ENCODE results near the gene ITGB5.
"Not testable (repeated sequence)": the region's sequence is repeated elsewhere in the genome, so short reads cannot be mapped to it uniquely, and the experiment has no call there.

The ITGB5 gene

DNA sequence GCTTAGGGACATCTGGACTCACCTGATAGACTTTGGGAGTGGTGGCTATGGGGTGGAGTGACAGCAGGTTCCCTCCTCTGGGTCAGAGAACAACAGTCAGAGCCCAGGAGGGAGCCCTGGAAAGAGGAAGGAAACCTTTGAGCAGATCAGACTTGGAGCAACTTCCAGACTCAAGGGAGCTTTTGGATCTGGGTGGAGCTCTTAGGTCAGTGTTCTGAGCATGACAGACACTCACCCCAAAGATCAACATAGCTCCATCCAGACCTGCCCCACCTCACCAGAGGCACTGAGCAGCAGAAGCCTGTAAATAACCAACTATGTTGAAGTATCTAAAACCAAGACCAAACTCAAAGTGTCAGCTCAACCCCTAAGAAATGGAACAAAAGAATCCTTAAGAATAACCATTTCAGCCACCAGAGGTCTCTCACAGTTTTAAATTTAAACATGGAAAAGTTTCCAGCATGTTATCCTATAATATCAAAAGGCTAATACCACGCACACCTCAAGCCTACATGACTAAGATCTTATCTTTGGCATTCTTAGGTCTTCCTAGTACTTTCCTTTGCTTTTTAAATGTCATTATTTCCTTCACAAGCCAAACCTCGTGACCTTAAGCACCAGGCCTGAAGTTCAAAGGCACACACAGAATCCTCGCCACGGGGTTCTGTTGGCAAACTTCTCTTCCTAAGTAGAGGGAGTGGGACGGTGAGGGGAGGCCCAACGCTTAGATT, 100.5 kb downstream of the ITGB5 start:
- DNase-seq, result no peak

- DNase-seq, result no peak
These were observed 101.2 kb downstream of the ITGB5 start for GRCh38 chr3:124785973-124786372.

GRCh38 chr3:124784686-124785382, 102.3 kb downstream of the ITGB5 start:
- no peak for DNase-seq

DNA sequence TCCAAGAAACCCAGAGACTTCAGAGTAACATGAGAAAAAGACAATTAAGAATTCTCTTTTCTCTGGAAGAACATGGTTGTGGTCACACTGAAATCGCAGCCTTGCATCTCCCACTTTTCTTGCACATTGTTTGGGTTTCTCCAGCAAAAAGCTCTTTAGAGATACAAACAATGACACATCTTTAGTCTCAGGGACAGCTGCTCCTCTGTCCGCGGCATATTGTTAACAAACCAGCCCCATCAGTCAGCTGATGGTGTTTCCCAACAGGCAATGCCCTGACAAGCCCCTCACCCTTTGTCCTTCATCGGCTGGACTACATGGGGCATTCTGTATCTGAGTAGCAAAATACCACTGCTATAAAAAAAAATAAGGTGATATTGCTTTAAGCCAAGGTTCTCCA, 103.5 kb downstream of the ITGB5 start:
- no peak for DNase-seq

DNA sequence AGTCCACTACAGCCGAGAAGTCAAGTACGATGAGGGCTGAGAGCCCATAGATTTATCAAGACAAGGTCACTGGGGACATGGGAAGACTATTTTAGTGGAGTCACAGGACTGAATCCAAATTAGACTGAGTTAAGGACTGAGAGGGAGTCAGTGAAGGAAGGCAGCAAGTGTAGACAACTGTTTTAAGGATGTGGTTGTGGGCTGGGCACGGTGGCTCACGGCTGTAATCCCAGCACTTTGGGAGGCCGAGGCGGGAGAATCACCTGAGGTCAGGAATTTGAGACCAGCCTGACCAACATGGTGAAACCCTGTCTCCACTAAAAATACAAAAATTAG, 104.8 kb downstream of the ITGB5 start:
- not testable (repeated sequence) for DNase-seq

GRCh38 chr3:124781476-124782376, 105.4 kb downstream of the ITGB5 start:
- DNase-seq, result no peak

GRCh38 chr3:124780761-124781475, 106.2 kb downstream of the ITGB5 start:
- no peak for DNase-seq

- DNase-seq, result no peak
These were observed 106.8 kb downstream of the ITGB5 start for GRCh38 chr3:124780356-124780755.

- no peak for DNase-seq
These were observed 107.4 kb downstream of the ITGB5 start for GRCh38 chr3:124779751-124780191.

DNA sequence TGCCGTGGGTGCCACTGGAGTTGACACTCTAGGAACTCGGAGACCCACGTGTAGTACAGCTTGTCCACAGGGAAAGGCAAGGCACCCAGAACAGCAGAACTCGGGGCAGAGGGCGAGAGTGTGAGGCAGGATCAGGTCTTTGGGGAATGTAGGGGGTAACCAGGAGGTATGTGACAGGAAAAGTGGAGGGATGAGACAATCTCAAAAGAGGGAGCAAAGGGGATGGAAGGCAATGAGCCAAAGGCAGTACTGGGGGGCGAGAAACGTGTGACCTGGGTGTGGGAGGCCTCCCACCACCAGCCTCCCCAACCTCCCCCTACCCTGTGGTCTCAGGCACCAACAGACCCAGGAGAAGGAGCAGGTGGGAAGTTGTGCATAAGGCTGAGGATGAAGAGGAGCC, 108.0 kb downstream of the ITGB5 start:
- no peak for DNase-seq

DNA sequence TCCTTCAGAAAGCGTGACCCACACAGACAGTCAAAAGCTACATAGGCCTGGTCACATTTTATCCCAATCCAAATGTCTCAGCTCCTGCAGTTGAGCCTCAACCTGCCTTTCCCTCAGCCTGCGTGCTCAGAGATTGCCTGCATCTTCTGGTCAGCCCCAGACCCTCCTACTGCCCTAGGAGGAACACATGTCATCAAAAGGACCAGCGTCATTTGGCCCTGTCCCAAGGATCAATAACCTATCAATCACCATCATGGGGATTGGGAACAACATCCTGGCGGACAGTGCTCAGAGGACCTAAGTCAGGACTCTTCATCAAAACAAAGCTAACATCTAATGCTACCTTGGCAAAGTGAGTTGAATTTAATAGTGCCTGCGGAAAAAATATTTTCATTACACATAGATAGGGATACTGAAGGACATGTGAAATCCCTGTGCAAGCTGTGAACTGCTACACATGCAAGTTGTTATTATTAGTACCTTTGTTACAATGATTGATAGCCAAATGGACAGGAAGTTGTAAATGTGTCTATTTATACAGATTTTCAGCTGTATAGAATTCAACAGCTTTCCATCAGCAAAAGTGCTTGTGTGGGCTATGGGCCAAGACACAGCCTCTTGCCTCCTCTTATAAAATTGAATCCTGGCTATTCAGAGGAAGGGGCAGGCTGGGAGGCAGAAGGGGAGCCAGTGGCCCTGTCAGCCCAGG, 109.2 kb downstream of the ITGB5 start:
- no peak for DNase-seq

DNA sequence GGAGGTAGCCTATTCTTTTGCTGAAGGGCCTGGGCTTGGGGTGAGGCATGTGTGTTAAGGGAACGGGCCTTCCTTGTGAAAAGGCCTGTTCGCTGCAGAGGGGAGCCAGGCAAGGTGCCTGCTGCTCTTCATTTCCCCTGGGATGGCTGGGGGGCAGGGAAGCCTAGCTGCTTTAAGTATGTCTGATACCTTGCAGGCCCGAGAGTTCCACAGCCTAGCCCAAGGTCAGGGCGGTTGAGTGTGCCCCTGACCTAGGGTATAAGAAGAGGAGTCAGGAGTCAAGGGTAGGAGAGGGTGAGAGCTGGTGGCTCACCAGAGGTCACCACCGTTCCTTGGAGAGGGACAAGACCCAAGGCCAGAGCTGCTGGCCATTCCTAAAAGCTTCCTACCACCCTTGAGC, 110.3 kb downstream of the ITGB5 start:
- no peak for DNase-seq

DNA sequence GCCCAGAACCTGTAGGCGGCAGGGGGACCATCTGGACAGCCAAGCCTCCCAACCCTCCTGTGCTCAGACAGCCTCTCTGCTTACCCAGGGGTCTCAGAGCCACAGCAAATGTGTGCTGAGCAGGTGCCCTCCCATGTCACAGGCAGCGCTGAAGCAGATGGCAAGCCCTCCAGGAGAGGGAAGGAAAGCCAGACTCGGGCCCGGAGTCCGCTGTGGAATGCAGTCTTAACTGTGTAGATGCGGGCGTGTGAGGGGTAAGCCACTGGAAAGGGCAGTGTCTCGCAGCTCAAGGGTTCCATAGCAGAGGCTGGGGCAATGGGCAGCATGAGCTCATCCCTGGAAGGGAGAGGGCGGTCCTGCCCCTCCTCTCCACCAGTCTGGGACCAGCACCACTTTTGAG, 111.3 kb downstream of the ITGB5 start:
- peak; percentile 51 for DNase-seq

- DNase-seq, result no peak
These were observed 112.2 kb downstream of the ITGB5 start for GRCh38 chr3:124774841-124775402.

- no peak for DNase-seq
These were observed 112.8 kb downstream of the ITGB5 start for GRCh38 chr3:124774327-124774718.

- DNase-seq, result peak; percentile 74
These were observed 113.5 kb downstream of the ITGB5 start for GRCh38 chr3:124773351-124774326.

GRCh38 chr3:124772081-124772831, 114.9 kb downstream of the ITGB5 start:
- peak; percentile 54 for DNase-seq

- DNase-seq, result no peak
These were observed 116.1 kb downstream of the ITGB5 start for GRCh38 chr3:124771083-124771445.

DNA sequence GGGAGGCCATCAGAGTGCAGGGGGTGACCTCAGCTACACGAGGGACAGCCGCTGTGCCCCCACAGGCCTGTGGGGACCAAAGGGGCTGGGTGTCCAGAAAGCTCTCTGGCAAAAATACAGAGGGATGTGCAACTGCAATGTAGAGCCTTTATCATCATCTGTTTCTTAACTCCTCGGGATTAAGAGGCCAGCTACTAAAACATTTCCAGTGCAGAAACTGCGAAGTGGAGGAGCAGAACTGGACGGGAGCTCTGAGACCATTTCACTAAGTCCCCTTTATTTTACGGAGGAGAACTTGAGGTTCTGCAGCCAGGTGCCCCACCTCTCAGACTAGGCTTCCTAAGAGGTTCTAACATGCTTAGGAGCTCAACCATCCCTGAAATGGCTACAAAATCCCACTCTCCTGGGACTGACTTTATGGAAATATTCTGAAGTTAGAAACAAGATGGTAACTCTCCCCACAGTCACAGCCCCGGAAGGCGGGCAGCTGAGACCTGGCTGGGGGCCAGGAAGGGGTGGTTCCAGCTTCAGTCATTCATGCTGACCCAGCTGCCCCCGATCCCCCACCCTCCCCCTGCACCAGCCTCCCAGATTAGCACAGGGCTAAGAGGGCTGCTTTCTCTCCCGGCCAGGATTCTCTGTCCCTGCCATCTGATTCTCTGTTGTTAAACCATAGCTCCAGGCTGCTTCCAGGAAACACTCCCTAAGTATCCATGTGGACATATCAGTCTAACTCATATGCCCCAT, 116.7 kb downstream of the ITGB5 start:
- DNase-seq, result no peak

Data from NCI-H2171 (cell line).